Activated CD8-positive, alpha-beta memory T cell treated with anti-CD3 and anti-CD28 coated beads, Interleukin-2, amount 50 U/mL, for 48 hours (primary cell): Measurements from ENCODE around the gene POLR2L.

Experiments used
- DNase-seq: peaks from one replicate; pipeline ENCODE4 v3.0.0-alpha.2; 2020

The POLR2L gene

DNA sequence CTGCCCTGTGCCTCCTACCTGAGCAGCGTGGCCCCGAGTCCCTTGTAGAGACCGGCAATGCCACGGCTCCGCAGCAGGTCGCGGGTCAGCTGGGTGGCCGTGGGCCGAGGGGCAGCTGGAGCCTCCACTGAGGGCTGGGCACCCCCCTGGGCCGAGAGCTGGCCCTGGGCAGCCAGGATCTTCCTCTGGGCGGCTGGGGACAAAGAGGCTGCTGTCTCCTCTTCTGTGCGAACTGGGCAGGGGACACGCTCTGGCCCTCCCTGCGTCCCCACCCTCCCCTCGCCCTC, 49.9 kb downstream of the POLR2L start:
- DNase-seq: no peak

DNA sequence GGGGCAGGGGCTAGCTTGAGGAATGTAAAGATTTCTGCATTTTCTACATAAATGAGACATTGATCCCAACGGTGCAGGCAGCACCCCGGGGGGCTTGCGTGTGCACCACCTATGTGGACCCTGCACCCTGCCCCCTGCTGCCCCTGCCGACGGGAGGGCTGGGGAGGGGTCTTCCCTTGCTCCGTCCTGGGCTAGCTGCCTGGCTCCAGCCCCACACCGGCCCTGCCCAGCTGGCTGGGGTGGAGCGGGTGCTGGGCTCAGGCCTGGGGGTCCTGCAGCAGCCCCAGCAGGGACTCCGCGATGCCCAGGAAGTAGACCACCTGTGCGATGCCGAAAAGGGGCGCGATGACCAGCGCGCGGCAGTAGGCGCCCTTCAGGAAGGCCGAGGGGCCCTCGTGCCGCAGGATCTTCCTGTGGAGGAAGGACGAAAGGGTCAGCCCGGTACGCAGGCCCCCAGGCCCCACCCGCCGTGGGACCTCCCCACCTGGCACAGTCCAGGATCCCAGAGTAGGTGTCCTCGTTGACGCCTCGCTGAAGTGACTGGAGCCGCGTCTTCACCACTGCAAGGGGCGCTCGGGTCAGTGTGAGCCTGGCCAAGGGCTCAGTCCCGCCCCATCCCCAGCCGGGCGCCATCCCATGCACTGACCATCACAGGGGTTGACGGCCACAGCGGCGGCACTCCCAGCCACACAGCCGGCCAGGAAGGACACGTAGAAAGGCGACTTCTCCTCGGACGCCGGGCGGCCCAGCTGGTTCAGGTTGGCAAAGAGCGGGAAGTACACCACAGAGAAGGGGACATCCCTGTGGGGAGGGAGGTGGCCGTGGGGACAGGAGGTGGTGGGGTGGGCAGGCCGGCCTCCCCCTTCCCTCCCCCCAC, 50.4 kb downstream of the POLR2L start:
- DNase-seq: no peak

DNA sequence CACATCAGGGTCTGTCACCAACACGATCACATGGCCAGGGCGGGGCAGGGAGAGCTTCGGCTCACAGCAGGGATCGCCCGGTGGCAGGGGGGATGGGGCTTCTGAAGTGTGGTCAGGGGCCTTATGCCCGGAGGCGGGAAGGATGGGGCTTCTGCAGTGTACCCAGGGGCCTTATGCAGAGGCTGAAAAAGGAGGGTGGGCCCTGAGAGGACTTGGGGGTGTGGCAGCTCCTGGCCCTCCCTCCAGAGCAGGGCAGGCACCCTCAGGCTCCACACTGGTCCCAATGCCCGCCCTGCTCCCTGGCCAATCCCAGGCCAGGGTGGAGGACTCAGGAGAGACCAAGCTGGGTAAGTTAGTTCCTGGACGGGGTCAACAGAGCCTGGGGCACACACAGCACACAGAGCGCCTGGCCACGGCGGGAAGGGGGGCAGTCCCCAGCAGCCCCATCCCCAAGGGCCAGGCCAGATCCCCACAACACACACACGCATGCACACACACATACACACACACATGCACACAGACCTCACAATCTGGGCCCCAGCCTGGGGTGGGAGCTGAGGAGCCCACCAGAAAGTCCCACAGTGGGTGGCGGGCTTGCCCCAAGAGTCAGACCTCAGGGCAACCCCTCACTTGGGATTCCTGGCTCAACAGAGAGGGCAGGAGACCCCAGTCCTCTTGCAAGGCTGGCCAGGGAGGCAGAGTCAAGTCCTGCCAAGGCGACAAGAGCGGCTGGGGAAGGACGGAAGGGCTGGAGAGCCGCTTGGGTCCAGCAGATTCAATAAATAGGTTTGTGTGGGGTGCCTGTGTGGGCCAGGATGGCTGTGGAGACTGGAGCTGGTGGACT, 51.4 kb downstream of the POLR2L start:
- DNase-seq: no peak

DNA sequence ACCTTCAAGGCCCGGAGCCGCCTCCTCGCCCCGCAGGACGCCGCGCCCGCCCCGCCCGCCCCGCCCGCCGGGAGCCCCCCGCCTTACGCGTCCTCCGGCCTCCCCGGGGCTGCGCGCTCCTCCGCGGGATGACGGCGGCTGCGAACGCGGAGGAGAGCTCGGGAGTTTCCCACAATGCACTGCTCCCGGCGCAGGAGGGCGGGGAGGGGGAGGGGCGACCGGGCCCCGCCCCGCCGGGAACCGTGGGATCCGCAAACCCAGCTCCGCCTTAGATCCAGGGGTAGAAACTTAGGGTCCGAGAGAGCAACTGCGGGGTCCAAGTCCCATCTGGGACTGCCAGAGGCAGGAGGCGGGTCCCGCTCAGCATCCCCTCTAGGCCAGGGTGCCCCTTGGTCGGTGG, 52.4 kb downstream of the POLR2L start, which contains the start of gene CEND1:
Gene CEND1, minus strand, starts transcription at position 148 of the 400 bp plus-strand sequence. CDS start 1,514 bp downstream, outside the sequence.
- peak; percentile 84 for DNase-seq
